HEK293 (cell line): Measurements from ENCODE around the gene TMEM232.

ENCODE experiments used
- CTCF ChIA-PET: fragments of 350-600 bp; formaldehyde crosslinking; extraction: SDS; loops from one replicate; lab custom pipeline; 2021; ENCODE audit warnings: antibody characterized with exemption; lab: Yijun Ruan, JAX
- POLR2A ChIA-PET: fragments of 300-600 bp; formaldehyde crosslinking; extraction: SDS; loops from one replicate; lab custom pipeline; 2020; ENCODE audit warnings: antibody characterized with exemption, inconsistent platforms; lab: Yijun Ruan, JAX
- H3K27ac ChIP-seq: fragments of 200-500 bp; sonication (Bioruptor generic); 2 replicates; pipeline ENCODE4 v1.5.1; 2014; ENCODE audit warnings: low read depth, low read length, control low read depth, inconsistent platforms; ENCODE audit errors: extremely low read depth
- H3K36me3 ChIP-seq, 2 experiments: fragments of 200-500 bp in 1 of 2; sonication (Bioruptor generic) in 1 of 2; 1 replicate in 1 of 2; 2 replicates in 1 of 2; pipeline ENCODE4 v1.5.1; 2014 to 2017; ENCODE audit warnings: inconsistent platforms in 2 of 2, low read length in 2 of 2; ENCODE audit not compliant: control insufficient read depth in 2 of 2, insufficient read depth in 1 of 2
- H3K4me1 ChIP-seq: fragments of 200-500 bp; sonication (Bioruptor generic); 2 replicates; pipeline ENCODE4 v1.5.1; 2014; ENCODE audit warnings: mild to moderate bottlenecking, low read length, inconsistent platforms; ENCODE audit not compliant: control insufficient read depth, insufficient read depth
- H3K4me3 ChIP-seq: 2 replicates; pipeline ENCODE4 v1.5.1; 2011; ENCODE audit warnings: low read depth, mild to moderate bottlenecking, control low read depth, low read length, moderate library complexity
- H3K9me3 ChIP-seq: fragments of 200-500 bp; sonication (Bioruptor generic); 2 replicates; pipeline ENCODE4 v1.5.1; 2014; ENCODE audit warnings: low read depth, low read length, inconsistent platforms; ENCODE audit not compliant: control insufficient read depth, insufficient read depth
- GLI4 ChIP-seq: fragments of 450-650 bp; formaldehyde crosslinking; IDR thresholded peaks from 2 replicates; pipeline ENCODE4 v1.5.1; 2016; ENCODE audit warnings: missing biosample characterization, missing genetic modification characterization
- KLF16 ChIP-seq: fragments of 450-650 bp; formaldehyde crosslinking; IDR thresholded peaks from 2 replicates; pipeline ENCODE4 v1.5.1; 2017; ENCODE audit warnings: missing biosample characterization, missing genetic modification characterization
- PATZ1 ChIP-seq: fragments of 450-650 bp; formaldehyde crosslinking; IDR thresholded peaks from 2 replicates; pipeline ENCODE4 v1.5.1; 2016; ENCODE audit warnings: missing biosample characterization, missing genetic modification characterization
- PRDM2 ChIP-seq: fragments of 450-650 bp; formaldehyde crosslinking; IDR thresholded peaks from 2 replicates; pipeline ENCODE4 v1.5.1; 2016; ENCODE audit warnings: missing biosample characterization, missing genetic modification characterization, borderline replicate concordance
- ZBTB11 ChIP-seq: fragments of 450-650 bp; formaldehyde crosslinking; conservative IDR thresholded peaks from 2 replicates; pipeline ENCODE4 v1.5.1; 2016; ENCODE audit warnings: low read depth, missing biosample characterization, missing genetic modification characterization
- ZFP69B ChIP-seq: fragments of 450-650 bp; formaldehyde crosslinking; IDR thresholded peaks from 2 replicates; pipeline ENCODE4 v1.5.1; 2016; ENCODE audit warnings: missing biosample characterization, missing genetic modification characterization
- ZNF184 ChIP-seq: fragments of 450-650 bp; IDR thresholded peaks from 2 replicates; pipeline ENCODE4 v1.5.1; 2018; ENCODE audit warnings: missing biosample characterization, mild to moderate bottlenecking, missing genetic modification characterization
- ZNF2 ChIP-seq: fragments of 450-650 bp; formaldehyde crosslinking; IDR thresholded peaks from 2 replicates; pipeline ENCODE4 v1.5.1; 2016; ENCODE audit warnings: missing biosample characterization, missing genetic modification characterization
- ZNF518A ChIP-seq: fragments of 450-650 bp; formaldehyde crosslinking; conservative IDR thresholded peaks from 2 replicates; pipeline ENCODE4 v1.5.1; 2016; ENCODE audit warnings: low read depth, missing biosample characterization, missing genetic modification characterization
- ZNF549 ChIP-seq: fragments of 450-650 bp; IDR thresholded peaks from 2 replicates; pipeline ENCODE4 v1.5.1; 2018; ENCODE audit warnings: missing biosample characterization, missing genetic modification characterization, mild to moderate bottlenecking, inconsistent platforms, moderate library complexity
- ZNF585B ChIP-seq: fragments of 450-650 bp; formaldehyde crosslinking; IDR thresholded peaks from 2 replicates; pipeline ENCODE4 v1.5.1; 2016; ENCODE audit warnings: missing biosample characterization, missing genetic modification characterization
- ZNF654 ChIP-seq: fragments of 450-650 bp; formaldehyde crosslinking; IDR thresholded peaks from 2 replicates; pipeline ENCODE4 v1.5.1; 2016; ENCODE audit warnings: low read depth, missing biosample characterization, missing genetic modification characterization
- ZNF830 ChIP-seq: fragments of 450-650 bp; IDR thresholded peaks from 2 replicates; pipeline ENCODE4 v1.5.0; 2018; ENCODE audit warnings: missing biosample characterization, missing genetic modification characterization, low read depth, mild to moderate bottlenecking, moderate library complexity
- ZSCAN4 ChIP-seq: fragments of 450-650 bp; formaldehyde crosslinking; IDR thresholded peaks from 2 replicates; pipeline ENCODE4 v1.5.1; 2017; ENCODE audit warnings: missing biosample characterization, missing genetic modification characterization

The TMEM232 gene

GRCh38 chr5:110409571-110409970 lies 316.9 kb downstream of the TMEM232 start:
- H3K4me1 ChIP-seq, result no peaks in the 10 kb centered on the region
- no peak for TF ChIP-seq ZSCAN4
- H3K36me3 ChIP-seq, result no peaks in the 10 kb centered on the region
- ChIA-PET CTCF (interaction anchor here (0.6 kb wide), 1 partner anchor 30 kb away, joined by 3 read pairs; no protein-coding TSS in a partner anchor), POLR2A (no interaction called here)
- H3K27ac ChIP-seq, result no peak overlapping the region
- no peak overlapping the region for H3K4me3 ChIP-seq
- no peaks in the 10 kb centered on the region for H3K9me3 ChIP-seq

GRCh38 chr5:110402562-110402961 lies 323.9 kb downstream of the TMEM232 start:
- ChIA-PET CTCF (no interaction called here), POLR2A (no interaction called here)
- Histone ChIP-seq H3K4me3 (no peak overlapping the region), H3K27ac (no peak overlapping the region), H3K9me3 (no peaks in the 10 kb centered on the region), H3K4me1 (no peaks in the 10 kb centered on the region), H3K36me3 (no peaks in the 10 kb centered on the region)
- TF ChIP-seq ZNF184 (no peak), ZFP69B (tag by site-specific recombination) (no peak), KLF16 (no peak), ZNF585B (tag by site-specific recombination) (no peak), GLI4 (tag by site-specific recombination) (no peak), ZNF518A (no peak), ZBTB11 (tag by site-specific recombination) (no peak), ZNF830 (no peak)

GRCh38 chr5:110401881-110402280 lies 324.6 kb downstream of the TMEM232 start:
- Histone ChIP-seq H3K9me3 (no peaks in the 10 kb centered on the region), H3K4me3 (no peak overlapping the region), H3K27ac (no peak overlapping the region), H3K4me1 (no peaks in the 10 kb centered on the region), H3K36me3 (no peaks in the 10 kb centered on the region)
- CTCF ChIA-PET, result no interaction called here
- POLR2A ChIA-PET, result no interaction called here
- no peak for TF ChIP-seq PRDM2 (tag by site-specific recombination)
- TF ChIP-seq PATZ1, result no peak
- TF ChIP-seq ZNF2 (tag by site-specific recombination), result no peak
- no peak for TF ChIP-seq ZNF654 (tag by site-specific recombination)
- TF ChIP-seq ZFP69B (tag by site-specific recombination), result no peak
- TF ChIP-seq ZNF549 (tag by site-specific recombination), result no peak
